SK-N-MC (cell line): Measurements from ENCODE around the gene TMEFF2.

Experiments
- EZH2 ChIP-seq: fragments of 200-600 bp; sonication (generic); IDR thresholded peaks from one replicate; pipeline ENCODE4 v1.6.1; 2017; ENCODE audit warnings: antibody characterized with exemption
- POLR2AphosphoS5 ChIP-seq: IDR thresholded peaks from 2 replicates; pipeline ENCODE4 v1.6.1; 2012; ENCODE audit warnings: mild to moderate bottlenecking, low read depth, low read length, borderline replicate concordance

- no peak for TF ChIP-seq EZH2
- TF ChIP-seq POLR2AphosphoS5 = no peak
These were observed 71.8 kb downstream of the TMEFF2 start for GRCh38 chr2:192122946-192123345.
